ENCODE measurements around the gene PDLIM1.

- TF ChIP-seq FOXK2 (conservative IDR thresholded peaks at IDR 0.05 in 1 of 2, IDR thresholded peaks at IDR 0.05 in 1 of 2; ENCODE audit: low read depth in 2 of 2) (no peak), SP1 (CRISPR knock-in tag; IDR thresholded peaks at IDR 0.05) (no peak), RAD21 (CRISPR knock-in tag; conservative IDR thresholded peaks at IDR 0.05 in 1 of 2, IDR thresholded peaks at IDR 0.05 in 1 of 2) (no peak), TSC22D4 (tag; IDR thresholded peaks at IDR 0.05) (no peak), VEZF1 (CRISPR knock-in tag; IDR thresholded peaks at IDR 0.05) (no peak), ZNF76 (CRISPR knock-in tag; IDR thresholded peaks at IDR 0.05; ENCODE audit: borderline replicate concordance) (no peak), EZH2 (IDR thresholded peaks at IDR 0.05; ENCODE audit: borderline replicate concordance, low read depth, low read length) (no peak), ZNF277 (CRISPR knock-in tag; IDR thresholded peaks at IDR 0.05; ENCODE audit: borderline replicate concordance) (no peak), RFX5 (IDR thresholded peaks at IDR 0.05; ENCODE audit: low read depth, low read length) (no peak)
- TF ChIP-seq, protein P1, sequence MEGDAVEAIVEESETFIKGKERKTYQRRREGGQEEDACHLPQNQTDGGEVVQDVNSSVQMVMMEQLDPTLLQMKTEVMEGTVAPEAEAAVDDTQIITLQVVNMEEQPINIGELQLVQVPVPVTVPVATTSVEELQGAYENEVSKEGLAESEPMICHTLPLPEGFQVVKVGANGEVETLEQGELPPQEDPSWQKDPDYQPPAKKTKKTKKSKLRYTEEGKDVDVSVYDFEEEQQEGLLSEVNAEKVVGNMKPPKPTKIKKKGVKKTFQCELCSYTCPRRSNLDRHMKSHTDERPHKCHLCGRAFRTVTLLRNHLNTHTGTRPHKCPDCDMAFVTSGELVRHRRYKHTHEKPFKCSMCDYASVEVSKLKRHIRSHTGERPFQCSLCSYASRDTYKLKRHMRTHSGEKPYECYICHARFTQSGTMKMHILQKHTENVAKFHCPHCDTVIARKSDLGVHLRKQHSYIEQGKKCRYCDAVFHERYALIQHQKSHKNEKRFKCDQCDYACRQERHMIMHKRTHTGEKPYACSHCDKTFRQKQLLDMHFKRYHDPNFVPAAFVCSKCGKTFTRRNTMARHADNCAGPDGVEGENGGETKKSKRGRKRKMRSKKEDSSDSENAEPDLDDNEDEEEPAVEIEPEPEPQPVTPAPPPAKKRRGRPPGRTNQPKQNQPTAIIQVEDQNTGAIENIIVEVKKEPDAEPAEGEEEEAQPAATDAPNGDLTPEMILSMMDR (IDR thresholded peaks at IDR 0.05 in 2 of 3, conservative IDR thresholded peaks at IDR 0.05 in 1 of 3; ENCODE audit: insufficient read depth in 2 of 3, low read depth in 1 of 3, low read length in 3 of 3): no peak
These were observed 19.2 kb upstream of the PDLIM1 start for GRCh38 chr10:95309958-95310357.

Data from K562 (cell line).